GM12878 (cell line): Measurements from ENCODE around the gene DNMT3B. TPM values are rescaled to one million over a fixed set of nuclear protein-coding genes. Genes with fewer than 3 reads are reported as not detected.

ENCODE experiments used
- ATAC-seq: fragments of 200-7000 bp; cut with Tn5 transposase; 3 replicates; pipeline ENCODE4 v1.9.1; 2020; ENCODE audit warnings: mild to moderate bottlenecking, moderate library complexity
- BruUV-seq: library from RNA; stranded (reverse); fragments of 400-500 nt; replicated peaks from 2 replicates; lab custom pipeline; 2021; lab: Mats Ljungman, UMichigan
- CTCF ChIA-PET: fragments of 300-600 bp; sonication (Branson Sonifier 250); formaldehyde crosslinking; extraction: SDS; loops from one replicate; lab custom pipeline; 2021; ENCODE audit warnings: inconsistent platforms; lab: Yijun Ruan, JAX
- POLR2A ChIA-PET: fragments of 350-600 bp; formaldehyde crosslinking; extraction: SDS; loops from one replicate; lab custom pipeline; 2021; ENCODE audit warnings: inconsistent platforms; lab: Charles Lee
- RAD21 ChIA-PET: fragments of 300-600 bp; sonication (Branson Sonifier 250); formaldehyde crosslinking; loops from one replicate; lab custom pipeline; 2023; ENCODE audit warnings: antibody characterized with exemption; ENCODE audit not compliant: unreplicated experiment; lab: Charles Lee
- SMC1A ChIA-PET: fragments of 300-600 bp; sonication (Branson Sonifier 250); formaldehyde crosslinking; loops from one replicate; lab custom pipeline; 2023; ENCODE audit not compliant: unreplicated experiment, uncharacterized antibody; lab: Charles Lee
- DNase-seq: peaks from one replicate; pipeline ENCODE4 v3.0.0-alpha.2; 2011; ENCODE audit warnings: low read depth, low spot score
- FAIRE-seq: peaks from 3 replicates; lab custom pipeline; 2011; peaks lifted over from hg19 to GRCh38; lab: Jason Lieb, UNC
- H2AFZ ChIP-seq: 2 replicates; pipeline ENCODE4 v1.6.0; 2011; ENCODE audit warnings: low read depth, low read length, control low read depth; ENCODE audit not compliant: control insufficient read depth
- H3K27ac ChIP-seq: 2 replicates; pipeline ENCODE4 v1.5.1; 2011; ENCODE audit warnings: control low read depth; ENCODE audit not compliant: control insufficient read depth, insufficient read depth
- H3K27me3 ChIP-seq, 2 experiments: replicated peaks in 1 of 2; 2 replicates each; pipeline versions ENCODE4 v1.6.0 to v1.6.1; 2011; ENCODE audit warnings: low read length in 1 of 2; ENCODE audit not compliant: control insufficient read depth in 2 of 2, insufficient read depth in 2 of 2
- H3K36me3 ChIP-seq, 2 experiments: 2 replicates each; pipeline ENCODE4 v1.5.1; 2011; ENCODE audit warnings: low read length in 1 of 2; ENCODE audit not compliant: control insufficient read depth in 2 of 2, insufficient read depth in 2 of 2
- H3K4me1 ChIP-seq: 2 replicates; pipeline ENCODE4 v1.6.1; 2011; ENCODE audit warnings: mild to moderate bottlenecking, low read length, moderate library complexity, mixed read lengths; ENCODE audit not compliant: control insufficient read depth, insufficient read depth
- H3K4me2 ChIP-seq: 2 replicates; pipeline ENCODE4 v1.6.0; 2011; ENCODE audit warnings: control low read depth; ENCODE audit not compliant: control insufficient read depth, insufficient read depth
- H3K4me3 ChIP-seq: fragments of 200-600 bp; sonication (generic); 2 replicates; pipeline ENCODE4 v1.5.1; 2016
- H3K79me2 ChIP-seq: 2 replicates; pipeline ENCODE4 v1.6.0; 2011; ENCODE audit warnings: low read length; ENCODE audit not compliant: control insufficient read depth, insufficient read depth
- H3K9ac ChIP-seq: 2 replicates; pipeline ENCODE4 v1.8.0; 2011; ENCODE audit warnings: low read length, control low read depth, mixed read lengths; ENCODE audit not compliant: control insufficient read depth, insufficient read depth
- H3K9me3 ChIP-seq: replicated peaks from 3 replicates; pipeline ENCODE4 v1.5.1; 2011; ENCODE audit warnings: mild to moderate bottlenecking, low read length; ENCODE audit not compliant: control insufficient read depth, insufficient read depth
- H4K20me1 ChIP-seq: 2 replicates; pipeline ENCODE4 v1.6.0; 2011; ENCODE audit not compliant: control insufficient read depth, insufficient read depth
- ATF2 ChIP-seq: IDR thresholded peaks from 2 replicates; pipeline ENCODE4 v1.6.1; 2012; ENCODE audit warnings: low read length, inconsistent platforms
- BCL11A ChIP-seq: IDR thresholded peaks from 2 replicates; pipeline ENCODE4 v1.6.1; 2011; ENCODE audit warnings: low read depth, low read length
- BHLHE40 ChIP-seq, 2 experiments: fragments of 450-650 bp in 1 of 2; IDR thresholded peaks; 2 replicates each; pipeline ENCODE4 v1.6.1; 2011 to 2017; ENCODE audit warnings: low read depth in 2 of 2, borderline replicate concordance in 1 of 2, improper control_type of control experiment in 1 of 2, low read length in 1 of 2, mild to moderate bottlenecking in 1 of 2
- CHD1 ChIP-seq: IDR thresholded peaks from 2 replicates; pipeline ENCODE4 v1.6.1; 2012; ENCODE audit warnings: low read depth, low read length, improper control_type of control experiment
- GATAD2B ChIP-seq: fragments of 450-650 bp; conservative IDR thresholded peaks from 2 replicates; pipeline ENCODE4 v1.6.1; 2017; ENCODE audit warnings: low read depth, mild to moderate bottlenecking, moderate library complexity
- NFIC ChIP-seq: IDR thresholded peaks from 2 replicates; pipeline ENCODE4 v1.6.1; 2012; ENCODE audit warnings: low read depth, mild to moderate bottlenecking, inconsistent platforms, low read length, moderate library complexity
- NFYB ChIP-seq: IDR thresholded peaks from 2 replicates; pipeline ENCODE4 v1.6.1; 2011; ENCODE audit warnings: low read depth, mild to moderate bottlenecking, low read length, improper control_type of control experiment, moderate library complexity; ENCODE audit not compliant: insufficient read depth
- RELB ChIP-seq: fragments of 450-650 bp; IDR thresholded peaks from 2 replicates; pipeline ENCODE4 v1.6.1; 2017; ENCODE audit warnings: low read depth, mild to moderate bottlenecking, moderate library complexity
- SMAD1 ChIP-seq: fragments of 450-650 bp; IDR thresholded peaks from 2 replicates; pipeline ENCODE4 v1.6.1; 2018; ENCODE audit warnings: mild to moderate bottlenecking, low read depth; ENCODE audit not compliant: partially characterized antibody
- SMC3 ChIP-seq: IDR thresholded peaks from 2 replicates; pipeline ENCODE4 v1.6.1; 2011; ENCODE audit warnings: low read length, improper control_type of control experiment, borderline replicate concordance
- TBL1XR1 ChIP-seq: IDR thresholded peaks from 2 replicates; pipeline ENCODE4 v1.6.1; 2012; ENCODE audit warnings: low read depth, low read length, improper control_type of control experiment
- ZZZ3 ChIP-seq: IDR thresholded peaks from 2 replicates; pipeline ENCODE4 v1.6.1; 2011; ENCODE audit warnings: low read depth; ENCODE audit not compliant: control insufficient read depth, insufficient read length
- WGBS: methylation state at CpG from one replicate; pipeline ENCODE4 v1.1.6; 2016; ENCODE audit warnings: low lambda C conversion rate; ENCODE audit not compliant: insufficient replicate concordance, insufficient coverage; ENCODE audit errors: missing lambda C conversion rate; 5-methylcytosine and 5-hydroxymethylcytosine counted together
- in situ Hi-C: fragments of 300-500 bp; cut with MboI; formaldehyde crosslinking; loops from 9 replicates; pipeline ENCODE4 v1.14.3; 2018; ENCODE audit warnings: mixed read lengths
- intact Hi-C: fragments of 100-400 bp; cut with micrococcal nuclease; formaldehyde crosslinking; loops from one replicate; pipeline ENCODE4 v1.14.2; 2022; ENCODE audit not compliant: unreplicated experiment
- polyA plus RNA-seq, 11 experiments: library from polyadenylated mRNA; depleted of rRNA in 4 of 11; unstranded in 6 of 11; stranded (reverse) in 5 of 11; fragments of >200 nt; fragmentation: Nextera tagmentation in 4 of 11; fragmentation: Illumina TruSeq in 1 of 11; extraction: Ambion mirVana in 4 of 11; extraction: Trizol in 1 of 11; gene quantifications; 1 replicate in 1 of 11; 2 replicates in 10 of 11; pipeline versions ENCODE4 v1.2.1 to v1.2.3, GENCODE V29; 2011 to 2016; ENCODE audit warnings: inconsistent platforms in 2 of 11, missing spikeins in 2 of 11, low read depth in 1 of 11
- total RNA-seq, 4 experiments: library from RNA; depleted of rRNA in 3 of 4; stranded (reverse); fragments of >200 nt in 3 of 4; fragmentation: Illumina TruSeq in 1 of 4; extraction: Trizol in 1 of 4; gene quantifications; 2 replicates each; pipeline versions ENCODE4 v1.2.1 to v1.2.3, GENCODE V29; 2013 to 2021

Gene DNMT3B
- total and polyA plus RNA-seq, 10 of the 15 experiments (the other 5 are each of a cell fraction or from before 2014, with no cell fraction given): 0.23 to 1.9 (median 1.1) TPM

- ChIA-PET RAD21 (no interaction called here), CTCF (interaction anchor here (1.2 kb wide), 1 partner anchor 17 kb away, joined by 5 read pairs; no protein-coding TSS in a partner anchor), SMC1A (interaction anchor here (0.6 kb wide), 1 partner anchor 8 kb away, joined by 3 read pairs; no protein-coding TSS in a partner anchor), POLR2A (no interaction called here)
- DNase-seq (no peak), ATAC-seq (no peak), FAIRE-seq (no peak)
- no TSS peak for BruUV-seq
- WGBS: 28% methylated on average over 6 of the region's 6 CpGs
- Histone ChIP-seq H3K27ac (no peak overlapping the region), H3K79me2 (no peaks in the 10 kb centered on the region), H3K4me3 (peak overlapping the region; percentile 76; the same call in 1 of the 2 replicates), H3K9ac (peak overlapping the region; percentile 36; the same call in 1 of the 2 replicates), H3K4me2 (peak overlapping the region; percentile 50), H3K9me3 (no peaks in the 10 kb centered on the region), H4K20me1 (no peaks in the 10 kb centered on the region), H3K27me3 (no peaks in the 10 kb centered on the region; a peak in 2 of 4 replicates), H3K36me3 (no peaks in the 10 kb centered on the region), H3K4me1 (peaks cover 8% of the 10 kb centered on the region), H2AFZ (peak overlapping the region; percentile 57)
- TF ChIP-seq NFIC: no peak
- no peak for TF ChIP-seq ATF2
- TF ChIP-seq ZZZ3: no peak
- TF ChIP-seq TBL1XR1: no peak
- TF ChIP-seq RELB: no peak
- no peak for TF ChIP-seq SMAD1
- no peak for TF ChIP-seq BHLHE40 (IDR thresholded peaks at IDR 0.05; ENCODE audit: borderline replicate concordance in 1 of 2, low read depth in 2 of 2, low read length in 1 of 2)
- no peak for TF ChIP-seq SMC3
- no peak for TF ChIP-seq NFYB
- no peak for TF ChIP-seq CHD1
- TF ChIP-seq GATAD2B: no peak
- TF ChIP-seq BCL11A: no peak
- intact Hi-C loops: no loop called here
- in situ Hi-C loops: no loop called here
Observed at GRCh38 chr20:32761417-32761830, 761 bp upstream of the DNMT3B start.
